Smooth muscle cell (in vitro differentiated cells): ENCODE data around the gene KIF22. TPM values are rescaled to one million over a fixed set of nuclear protein-coding genes. Genes with fewer than 3 reads are reported as not detected.
A peak's percentile ranks its signal among the peaks of the same experiment; 100 is the strongest.

Experiments used
- DNase-seq: peaks from one replicate; lab custom pipeline; 2025; ENCODE audit not compliant: unreplicated experiment; lab: John Stamatoyannopoulos, UW
- H2AFZ ChIP-seq: fragments of 200-600 bp; sonication (generic); 2 replicates; pipeline ENCODE4 v1.6.0; 2016; ENCODE audit warnings: antibody characterized with exemption, low read depth, mild to moderate bottlenecking
- H3F3A ChIP-seq: fragments of 200-600 bp; sonication (generic); 2 replicates; pipeline ENCODE4 v1.6.0; 2017; ENCODE audit warnings: antibody characterized with exemption, low read depth
- H3K27ac ChIP-seq: fragments of 200-600 bp; sonication (generic); 2 replicates; pipeline ENCODE4 v1.5.1; 2016; ENCODE audit warnings: low read depth, mild to moderate bottlenecking
- H3K27me3 ChIP-seq: fragments of 200-600 bp; sonication (generic); 2 replicates; pipeline ENCODE4 v1.6.1; 2016; ENCODE audit warnings: low read depth, mild to moderate bottlenecking
- H3K36me3 ChIP-seq: fragments of 200-600 bp; sonication (generic); 2 replicates; pipeline ENCODE4 v1.5.1; 2016; ENCODE audit warnings: low read depth
- H3K4me1 ChIP-seq: fragments of 200-600 bp; sonication (generic); 2 replicates; pipeline ENCODE4 v1.5.1; 2016; ENCODE audit warnings: low read depth
- H3K4me2 ChIP-seq: fragments of 200-600 bp; sonication (generic); 2 replicates; pipeline ENCODE4 v1.6.0; 2016; ENCODE audit warnings: mild to moderate bottlenecking
- H3K4me3 ChIP-seq: fragments of 200-600 bp; sonication (generic); 2 replicates; pipeline ENCODE4 v1.5.1; 2016; ENCODE audit warnings: mild to moderate bottlenecking
- H3K79me2 ChIP-seq: fragments of 200-600 bp; sonication (generic); 2 replicates; pipeline ENCODE4 v1.6.0; 2016; ENCODE audit warnings: low read depth, mild to moderate bottlenecking
- H3K9ac ChIP-seq: fragments of 200-600 bp; sonication (generic); 2 replicates; pipeline ENCODE4 v1.6.0; 2016; ENCODE audit warnings: low read depth
- H3K9me3 ChIP-seq: fragments of 200-600 bp; sonication (generic); replicated peaks from 2 replicates; pipeline ENCODE4 v1.5.1; 2016; ENCODE audit warnings: low read depth
- H4K20me1 ChIP-seq: fragments of 200-600 bp; sonication (generic); 2 replicates; pipeline ENCODE4 v1.6.0; 2016; ENCODE audit warnings: low read depth
- WGBS: methylation state at CpG from one replicate; pipeline ENCODE4 v1.1.7; 2016; ENCODE audit warnings: low lambda C conversion rate; 5-methylcytosine and 5-hydroxymethylcytosine counted together
- polyA plus RNA-seq: library from polyadenylated mRNA; unstranded; fragments of >200 nt; fragmentation: Nextera tagmentation; extraction: Ambion mirVana; gene quantifications from 2 replicates; pipeline ENCODE4 v1.2.1, GENCODE V29; 2016
- total RNA-seq: library from RNA; depleted of rRNA; stranded (reverse); fragments of >200 nt; gene quantifications from 2 replicates; pipeline ENCODE4 v1.2.3, GENCODE V29; 2014
- TF ChIP-seq, protein P1 (sequence below): fragments of 200-600 bp; sonication (generic); IDR thresholded peaks from 2 replicates; pipeline ENCODE4 v1.5.1; 2017; ENCODE audit warnings: borderline replicate concordance, mild to moderate bottlenecking, antibody characterized with exemption; ENCODE audit not compliant: insufficient read depth, poor library complexity, severe bottlenecking

Gene KIF22
- total and polyA plus RNA-seq, 2 experiments from 2014 or later: 16.0 to 33.5 TPM

DNA sequence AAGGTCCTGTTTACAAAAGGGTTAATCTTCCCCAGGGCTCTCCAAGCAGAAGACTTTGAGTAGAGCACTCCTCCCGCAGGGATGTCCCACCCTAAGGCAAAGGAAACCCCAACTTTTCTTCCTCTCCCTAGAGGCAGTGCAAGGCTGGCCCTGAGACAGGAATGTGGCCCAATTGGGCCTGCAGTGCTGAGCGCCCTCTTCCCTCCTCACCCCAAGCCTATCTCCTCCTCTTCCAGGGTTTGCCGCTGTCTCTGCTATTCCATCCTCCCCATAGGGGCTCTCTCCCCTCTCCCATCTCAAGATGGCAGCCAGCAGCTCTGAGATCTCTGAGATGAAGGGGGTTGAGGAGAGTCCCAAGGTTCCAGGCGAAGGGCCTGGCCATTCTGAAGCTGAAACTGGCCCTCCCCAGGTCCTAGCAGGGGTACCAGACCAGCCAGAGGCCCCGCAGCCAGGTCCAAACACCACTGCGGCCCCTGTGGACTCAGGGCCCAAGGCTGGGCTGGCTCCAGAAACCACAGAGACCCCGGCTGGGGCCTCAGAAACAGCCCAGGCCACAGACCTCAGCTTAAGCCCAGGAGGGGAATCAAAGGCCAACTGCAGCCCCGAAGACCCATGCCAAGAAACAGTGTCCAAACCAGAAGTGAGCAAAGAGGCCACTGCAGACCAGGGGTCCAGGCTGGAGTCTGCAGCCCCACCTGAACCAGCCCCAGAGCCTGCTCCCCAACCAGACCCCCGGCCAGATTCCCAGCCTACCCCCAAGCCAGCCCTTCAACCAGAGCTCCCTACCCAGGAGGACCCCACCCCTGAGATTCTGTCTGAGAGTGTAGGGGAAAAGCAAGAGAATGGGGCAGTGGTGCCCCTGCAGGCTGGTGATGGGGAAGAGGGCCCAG lies 22.4 kb downstream of the KIF22 start:
- Histone ChIP-seq H4K20me1 (peaks cover 27% of the 10 kb centered on the region), H2AFZ (no peak overlapping the region), H3K4me2 (peak overlapping the region; percentile 94), H3K27ac (peak overlapping the region; percentile 95), H3F3A (peaks cover 29% of the 10 kb centered on the region), H3K4me1 (peaks cover 56% of the 10 kb centered on the region), H3K27me3 (no peaks in the 10 kb centered on the region), H3K4me3 (peak overlapping the region; percentile 63), H3K9ac (peak overlapping the region; percentile 77), H3K79me2 (peaks cover 51% of the 10 kb centered on the region), H3K36me3 (no peaks in the 10 kb centered on the region), H3K9me3 (no peaks in the 10 kb centered on the region)
- DNase-seq: no peak
- 58% methylated on average over 8 of the region's 9 CpGs for WGBS
- TF ChIP-seq, protein P1, sequence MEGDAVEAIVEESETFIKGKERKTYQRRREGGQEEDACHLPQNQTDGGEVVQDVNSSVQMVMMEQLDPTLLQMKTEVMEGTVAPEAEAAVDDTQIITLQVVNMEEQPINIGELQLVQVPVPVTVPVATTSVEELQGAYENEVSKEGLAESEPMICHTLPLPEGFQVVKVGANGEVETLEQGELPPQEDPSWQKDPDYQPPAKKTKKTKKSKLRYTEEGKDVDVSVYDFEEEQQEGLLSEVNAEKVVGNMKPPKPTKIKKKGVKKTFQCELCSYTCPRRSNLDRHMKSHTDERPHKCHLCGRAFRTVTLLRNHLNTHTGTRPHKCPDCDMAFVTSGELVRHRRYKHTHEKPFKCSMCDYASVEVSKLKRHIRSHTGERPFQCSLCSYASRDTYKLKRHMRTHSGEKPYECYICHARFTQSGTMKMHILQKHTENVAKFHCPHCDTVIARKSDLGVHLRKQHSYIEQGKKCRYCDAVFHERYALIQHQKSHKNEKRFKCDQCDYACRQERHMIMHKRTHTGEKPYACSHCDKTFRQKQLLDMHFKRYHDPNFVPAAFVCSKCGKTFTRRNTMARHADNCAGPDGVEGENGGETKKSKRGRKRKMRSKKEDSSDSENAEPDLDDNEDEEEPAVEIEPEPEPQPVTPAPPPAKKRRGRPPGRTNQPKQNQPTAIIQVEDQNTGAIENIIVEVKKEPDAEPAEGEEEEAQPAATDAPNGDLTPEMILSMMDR: no peak

DNA sequence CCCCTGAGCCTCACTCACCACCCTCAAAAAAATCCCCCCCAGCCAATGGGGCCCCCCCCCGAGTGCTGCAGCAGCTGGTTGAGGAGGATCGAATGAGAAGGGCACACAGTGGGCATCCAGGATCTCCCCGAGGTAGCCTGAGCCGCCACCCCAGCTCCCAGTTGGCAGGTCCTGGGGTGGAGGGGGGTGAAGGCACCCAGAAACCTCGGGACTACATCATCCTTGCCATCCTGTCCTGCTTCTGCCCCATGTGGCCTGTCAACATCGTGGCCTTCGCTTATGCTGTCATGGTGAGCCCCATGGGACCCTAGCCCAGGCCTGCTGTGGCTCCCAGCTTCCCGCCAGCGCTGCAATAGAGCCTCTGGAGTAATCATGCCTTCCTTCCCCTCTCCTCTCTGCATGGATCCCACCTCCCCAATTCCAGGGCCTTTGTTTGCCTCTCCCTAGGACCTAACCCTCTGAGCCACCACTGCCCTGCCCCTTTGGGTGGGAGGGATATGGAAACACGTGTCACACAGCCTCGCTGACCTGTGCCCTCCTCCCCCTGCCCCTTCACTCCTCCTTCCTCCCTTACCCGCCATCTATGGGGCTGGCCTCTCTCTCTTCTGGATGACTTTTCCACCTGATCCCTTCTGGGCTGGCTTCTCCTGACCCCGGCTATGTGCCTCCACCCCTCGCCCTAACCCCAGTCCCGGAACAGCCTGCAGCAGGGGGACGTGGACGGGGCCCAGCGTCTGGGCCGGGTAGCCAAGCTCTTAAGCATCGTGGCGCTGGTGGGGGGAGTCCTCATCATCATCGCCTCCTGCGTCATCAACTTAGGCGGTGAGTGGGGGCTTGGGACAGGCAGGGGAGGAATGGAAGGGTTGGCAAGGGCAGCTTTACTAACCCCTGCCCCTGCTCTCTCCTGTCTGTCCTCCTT lies 23.4 kb downstream of the KIF22 start:
- no peak overlapping the region for H2AFZ ChIP-seq
- peaks cover 18% of the 10 kb centered on the region for H4K20me1 ChIP-seq
- H3K9ac ChIP-seq: no peak overlapping the region
- H3K27ac ChIP-seq: no peak overlapping the region
- no peaks in the 10 kb centered on the region for H3K36me3 ChIP-seq
- TF ChIP-seq, protein P1: no peak
- no peaks in the 10 kb centered on the region for H3K9me3 ChIP-seq
- WGBS: 84% methylated on average over 21 of the region's 24 CpGs
- H3F3A ChIP-seq: peaks cover 29% of the 10 kb centered on the region
- H3K27me3 ChIP-seq: no peaks in the 10 kb centered on the region
- no peak for DNase-seq
- H3K4me1 ChIP-seq: peaks cover 48% of the 10 kb centered on the region
- H3K4me3 ChIP-seq: no peak overlapping the region
- H3K79me2 ChIP-seq: peaks cover 50% of the 10 kb centered on the region
- H3K4me2 ChIP-seq: peak overlapping the region; percentile 94

DNA sequence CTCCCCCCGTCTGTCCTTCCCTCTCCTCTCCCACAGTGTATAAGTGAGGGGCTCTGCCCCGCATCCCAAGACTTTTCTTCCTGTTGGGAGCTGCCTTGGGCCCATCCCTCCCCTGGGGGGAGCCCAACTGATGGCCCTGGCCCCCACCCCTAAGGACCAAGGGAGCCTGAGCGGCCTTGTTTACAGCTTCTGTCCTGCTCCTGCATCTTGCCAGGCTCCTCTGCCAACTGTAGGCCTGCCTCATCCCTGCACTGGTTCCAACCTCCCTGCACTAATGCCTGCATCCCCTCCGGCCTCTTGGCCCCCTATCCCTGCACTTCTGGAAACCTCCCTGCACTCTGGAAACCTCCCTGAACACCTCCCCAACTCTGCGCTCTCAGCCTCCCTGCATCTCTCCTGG lies 24.0 kb downstream of the KIF22 start:
- H2AFZ ChIP-seq: no peak overlapping the region
- H4K20me1 ChIP-seq: peaks cover 11% of the 10 kb centered on the region
- no peaks in the 10 kb centered on the region for H3K27me3 ChIP-seq
- H3K27ac ChIP-seq: no peak overlapping the region
- no peaks in the 10 kb centered on the region for H3K9me3 ChIP-seq
- 91% methylated on average over 4 of the region's 5 CpGs for WGBS
- no peaks in the 10 kb centered on the region for H3K36me3 ChIP-seq
- no peak overlapping the region for H3K4me3 ChIP-seq
- peaks cover 43% of the 10 kb centered on the region for H3K79me2 ChIP-seq
- H3K9ac ChIP-seq: no peak overlapping the region
- H3K4me2 ChIP-seq: peak overlapping the region; percentile 90
- TF ChIP-seq, protein P1: no peak
- no peak for DNase-seq
- peaks cover 41% of the 10 kb centered on the region for H3K4me1 ChIP-seq
- H3F3A ChIP-seq: peaks cover 23% of the 10 kb centered on the region
